Cardiac fibroblast (primary cell): ENCODE results near the gene AKNA.

Source experiments
- DNase-seq, 2 donors: peaks; one replicate each; pipeline versions ENCODE4 v3.0.0 to v3.0.0-alpha.2; 2010; ENCODE audit warnings: low read depth in 2 of 2
- H3K4me3 ChIP-seq, 2 donors: replicated peaks in 1 of 2; 1 replicate in 1 of 2; 2 replicates in 1 of 2; pipeline ENCODE4 v1.5.1; 2011; ENCODE audit warnings: low read depth in 2 of 2, low read length in 2 of 2, mild to moderate bottlenecking in 2 of 2, moderate library complexity in 1 of 2
- TF ChIP-seq, protein P1 (sequence below): IDR thresholded peaks from one replicate; pipeline ENCODE4 v1.5.1; 2011; ENCODE audit warnings: low read depth, mild to moderate bottlenecking, low read length, inconsistent platforms

Gene AKNA

DNA sequence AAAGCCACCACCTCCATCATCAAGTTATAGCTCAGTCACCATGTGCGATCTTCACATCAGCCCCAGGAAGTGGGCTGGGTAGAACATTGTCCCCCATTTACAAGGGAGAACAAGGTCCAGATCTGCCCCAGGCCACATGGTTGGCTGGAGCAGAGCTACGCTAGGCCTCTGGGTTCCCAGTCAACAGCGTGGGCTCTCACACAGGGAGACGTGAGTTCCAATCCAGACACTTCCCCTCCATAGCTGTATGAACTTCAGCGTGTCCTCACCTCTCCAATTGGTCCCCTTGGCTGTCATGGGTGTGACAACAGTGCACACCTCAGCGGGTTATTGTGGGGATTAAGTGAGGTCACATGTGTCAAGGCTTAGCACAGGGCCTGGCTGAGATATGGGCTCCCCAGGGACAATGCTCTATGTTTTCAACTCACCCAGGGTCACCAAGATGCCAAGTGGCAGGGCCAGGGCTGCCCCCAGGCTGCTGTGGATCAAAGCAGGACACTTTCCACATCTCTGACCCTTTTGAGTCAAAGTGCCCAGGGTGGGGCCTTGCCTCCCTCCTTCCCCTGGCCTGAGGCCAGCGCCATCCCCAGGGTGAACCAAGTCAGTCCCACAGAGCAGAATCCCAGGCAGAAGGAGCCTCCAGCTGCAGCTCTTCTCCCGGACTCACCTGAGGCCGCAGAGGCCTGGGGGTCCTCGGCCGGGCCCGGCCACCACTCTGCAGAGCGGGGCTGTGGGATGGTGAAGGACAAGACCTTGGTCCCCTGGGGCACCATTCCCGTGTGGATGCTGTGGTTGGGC is 19.8 kb downstream of the AKNA start:
- DNase-seq = no peak
- H3K4me3 ChIP-seq = no peak overlapping the region
- TF ChIP-seq, protein P1, sequence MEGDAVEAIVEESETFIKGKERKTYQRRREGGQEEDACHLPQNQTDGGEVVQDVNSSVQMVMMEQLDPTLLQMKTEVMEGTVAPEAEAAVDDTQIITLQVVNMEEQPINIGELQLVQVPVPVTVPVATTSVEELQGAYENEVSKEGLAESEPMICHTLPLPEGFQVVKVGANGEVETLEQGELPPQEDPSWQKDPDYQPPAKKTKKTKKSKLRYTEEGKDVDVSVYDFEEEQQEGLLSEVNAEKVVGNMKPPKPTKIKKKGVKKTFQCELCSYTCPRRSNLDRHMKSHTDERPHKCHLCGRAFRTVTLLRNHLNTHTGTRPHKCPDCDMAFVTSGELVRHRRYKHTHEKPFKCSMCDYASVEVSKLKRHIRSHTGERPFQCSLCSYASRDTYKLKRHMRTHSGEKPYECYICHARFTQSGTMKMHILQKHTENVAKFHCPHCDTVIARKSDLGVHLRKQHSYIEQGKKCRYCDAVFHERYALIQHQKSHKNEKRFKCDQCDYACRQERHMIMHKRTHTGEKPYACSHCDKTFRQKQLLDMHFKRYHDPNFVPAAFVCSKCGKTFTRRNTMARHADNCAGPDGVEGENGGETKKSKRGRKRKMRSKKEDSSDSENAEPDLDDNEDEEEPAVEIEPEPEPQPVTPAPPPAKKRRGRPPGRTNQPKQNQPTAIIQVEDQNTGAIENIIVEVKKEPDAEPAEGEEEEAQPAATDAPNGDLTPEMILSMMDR = no peak

- H3K4me3 ChIP-seq = no peak overlapping the region
- DNase-seq = no peak
- TF ChIP-seq, protein P1 = no peak
Observed at GRCh38 chr9:114367366-114367765, 20.4 kb downstream of the AKNA start.

- DNase-seq = peak; percentile 82 to 88
- TF ChIP-seq, protein P1 = no peak
- H3K4me3 ChIP-seq = no peak overlapping the region
Observed at GRCh38 chr9:114366334-114367128, 21.3 kb downstream of the AKNA start.

DNA sequence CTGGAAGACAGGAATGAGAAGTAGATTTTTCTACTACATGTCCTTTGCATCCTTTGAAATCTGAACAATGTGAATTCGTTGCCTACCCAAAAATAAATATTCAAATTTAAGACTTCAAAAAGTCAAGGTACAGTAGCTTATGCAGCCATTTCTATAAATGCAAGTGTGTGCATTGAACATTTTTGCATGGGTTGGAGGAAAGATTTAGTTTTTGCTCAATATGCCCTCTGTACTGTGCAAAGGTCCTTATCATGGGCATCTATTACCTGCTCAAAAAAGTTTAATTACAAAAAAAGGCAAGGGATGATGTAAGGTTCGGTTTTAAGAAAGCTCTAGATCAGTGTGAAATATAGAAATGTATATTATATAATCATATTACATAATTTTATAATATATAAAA is 22.6 kb downstream of the AKNA start:
- TF ChIP-seq, protein P1 = no peak
- no peak for DNase-seq
- no peak overlapping the region for H3K4me3 ChIP-seq

- DNase-seq = peak; percentile 76 to 87
- H3K4me3 ChIP-seq = no peak overlapping the region
- TF ChIP-seq, protein P1 = no peak
Observed at GRCh38 chr9:114364134-114365041, 23.4 kb downstream of the AKNA start.

DNA sequence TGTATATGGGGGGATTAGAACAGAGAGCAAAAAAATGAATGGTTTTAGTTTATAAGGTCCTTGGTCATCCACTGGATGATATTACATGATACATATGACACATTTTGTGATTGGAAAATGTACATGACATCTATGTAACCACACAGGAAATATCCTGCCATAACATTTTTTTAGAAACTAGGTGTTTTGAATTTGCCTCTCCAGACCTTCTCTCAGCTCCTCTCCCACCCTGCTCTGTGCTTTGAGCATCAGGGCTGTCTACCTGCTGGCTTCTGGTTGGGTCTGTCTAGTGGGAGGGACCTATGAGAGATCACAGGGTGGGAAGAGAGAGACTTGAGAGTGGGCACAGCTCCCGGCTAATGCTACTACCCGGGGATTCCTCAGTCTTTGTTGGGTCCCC is 24.4 kb downstream of the AKNA start:
- DNase-seq = no peak
- no peak overlapping the region for H3K4me3 ChIP-seq
- TF ChIP-seq, protein P1 = no peak
